H9 (cell line): ENCODE data around the gene CEP83. TPM values are rescaled to one million over a fixed set of nuclear protein-coding genes. Genes with fewer than 3 reads are reported as not detected.

ENCODE experiments used
- DNase-seq: peaks from one replicate; pipeline ENCODE4 v3.0.0-alpha.2; 2017
- H2AFZ ChIP-seq: one replicate; pipeline ENCODE4 v1.6.1; 2013; ENCODE audit warnings: mild to moderate bottlenecking, low read length, control low read depth, moderate library complexity
- H2AK5ac ChIP-seq: 2 replicates; pipeline ENCODE4 v1.6.1; 2013; ENCODE audit warnings: low read length, control low read depth, mixed read lengths; ENCODE audit not compliant: insufficient read length
- H2BK120ac ChIP-seq: one replicate; pipeline ENCODE4 v1.6.1; 2013; ENCODE audit warnings: low read depth, mild to moderate bottlenecking, low read length, control low read depth, inconsistent platforms; ENCODE audit not compliant: poor library complexity, severe bottlenecking
- H2BK12ac ChIP-seq: 2 replicates; pipeline ENCODE4 v1.6.1; 2013; ENCODE audit warnings: low read length, control low read depth, mixed read lengths, low read depth; ENCODE audit not compliant: insufficient read length
- H2BK15ac ChIP-seq: 2 replicates; pipeline ENCODE4 v1.6.1; 2013; ENCODE audit warnings: low read depth, low read length, control low read depth
- H2BK20ac ChIP-seq: one replicate; pipeline ENCODE4 v1.6.1; 2013; ENCODE audit warnings: low read depth, mild to moderate bottlenecking, low read length, control low read depth, inconsistent platforms; ENCODE audit not compliant: poor library complexity, severe bottlenecking
- H2BK5ac ChIP-seq: 2 replicates; pipeline ENCODE4 v1.6.1; 2013; ENCODE audit warnings: low read length, control low read depth, mixed read lengths; ENCODE audit not compliant: insufficient read length
- H3K14ac ChIP-seq: 2 replicates; pipeline ENCODE4 v1.6.1; 2013; ENCODE audit warnings: low read length, control low read depth; ENCODE audit not compliant: insufficient read depth
- H3K18ac ChIP-seq: 2 replicates; pipeline ENCODE4 v1.6.1; 2013; ENCODE audit warnings: low read depth, mild to moderate bottlenecking, mixed read lengths, low read length, control low read depth; ENCODE audit not compliant: insufficient read length
- H3K23ac ChIP-seq: 2 replicates; pipeline ENCODE4 v1.6.1; 2013; ENCODE audit warnings: low read length, control low read depth, mixed read lengths, low read depth; ENCODE audit not compliant: insufficient read length
- H3K23me2 ChIP-seq: 2 replicates; pipeline ENCODE4 v1.6.1; 2013; ENCODE audit warnings: low read depth, mild to moderate bottlenecking, mixed read lengths, low read length, control low read depth; ENCODE audit not compliant: insufficient read length, poor library complexity, severe bottlenecking
- H3K27ac ChIP-seq: 2 replicates; pipeline ENCODE4 v1.5.1; 2013; ENCODE audit warnings: low read length, control low read depth, mixed read lengths, low read depth; ENCODE audit not compliant: insufficient read length
- H3K27me3 ChIP-seq: 2 replicates; pipeline ENCODE4 v1.6.1; 2013; ENCODE audit warnings: low read length, control low read depth, inconsistent platforms; ENCODE audit not compliant: insufficient read depth
- H3K4ac ChIP-seq: 2 replicates; pipeline ENCODE4 v1.6.1; 2013; ENCODE audit warnings: low read depth, mild to moderate bottlenecking, control low read depth, inconsistent platforms, low read length, moderate library complexity
- H3K4me1 ChIP-seq: 2 replicates; pipeline ENCODE4 v1.6.1; 2013; ENCODE audit warnings: low read length, control low read depth, inconsistent platforms; ENCODE audit not compliant: insufficient read depth
- H3K4me2 ChIP-seq: 2 replicates; pipeline ENCODE4 v1.6.1; 2013; ENCODE audit warnings: low read length, control low read depth, mixed read lengths; ENCODE audit not compliant: insufficient read length, insufficient read depth
- H3K56ac ChIP-seq: 2 replicates; pipeline ENCODE4 v1.6.1; 2013; ENCODE audit warnings: low read depth, mild to moderate bottlenecking, mixed read lengths, low read length, control low read depth; ENCODE audit not compliant: insufficient read length
- H3K79me1 ChIP-seq: 2 replicates; pipeline ENCODE4 v1.6.1; 2013; ENCODE audit warnings: low read depth, mild to moderate bottlenecking, moderate library complexity, low read length, control low read depth, inconsistent platforms; ENCODE audit not compliant: insufficient read depth, poor library complexity, severe bottlenecking
- H3K79me2 ChIP-seq: 2 replicates; pipeline ENCODE4 v1.6.1; 2013; ENCODE audit warnings: low read length, control low read depth, inconsistent platforms; ENCODE audit not compliant: insufficient read depth
- H3K9ac ChIP-seq: 2 replicates; pipeline ENCODE4 v1.6.1; 2013; ENCODE audit warnings: low read length, control low read depth, mixed read lengths; ENCODE audit not compliant: insufficient read length; ENCODE audit errors: extremely low read depth
- H3K9me3 ChIP-seq: one replicate; pipeline ENCODE4 v1.6.1; 2013; ENCODE audit warnings: low read depth, low read length, inconsistent platforms; ENCODE audit not compliant: control insufficient read depth
- H3T11ph ChIP-seq: one replicate; pipeline ENCODE4 v1.6.1; 2013; ENCODE audit warnings: mild to moderate bottlenecking, low read length, control low read depth, inconsistent platforms
- H4K20me1 ChIP-seq: one replicate; pipeline ENCODE4 v1.6.1; 2013; ENCODE audit not compliant: control insufficient read depth, insufficient read length, insufficient read depth
- H4K5ac ChIP-seq: 2 replicates; pipeline ENCODE4 v1.6.1; 2013; ENCODE audit warnings: low read depth, mild to moderate bottlenecking, mixed read lengths, low read length, control low read depth; ENCODE audit not compliant: insufficient read length
- H4K8ac ChIP-seq: replicated peaks from 2 replicates; pipeline ENCODE4 v1.6.1; 2013; ENCODE audit warnings: low read length, control low read depth, mixed read lengths, low read depth; ENCODE audit not compliant: insufficient read length
- H4K91ac ChIP-seq: 2 replicates; pipeline ENCODE4 v1.6.1; 2013; ENCODE audit warnings: low read depth, mild to moderate bottlenecking, moderate library complexity, mixed read lengths, low read length, control low read depth; ENCODE audit not compliant: insufficient read length
- H3K27ac Mint-ChIP-seq, 3 experiments: 2 replicates in 2 of 3; 3 replicates in 1 of 3; pipeline ENCODE4 v1.8.0; 2020 to 2021; ENCODE audit warnings: mixed read lengths in 3 of 3, mild to moderate bottlenecking in 1 of 3, moderate library complexity in 1 of 3
- H3K27me3 Mint-ChIP-seq: 2 replicates; pipeline ENCODE4 v1.8.0; 2021; ENCODE audit warnings: low read depth, mild to moderate bottlenecking, moderate library complexity, mixed read lengths
- H3K36me3 Mint-ChIP-seq, 3 experiments: 2 replicates in 2 of 3; 3 replicates in 1 of 3; pipeline ENCODE4 v1.8.0; 2020 to 2021; ENCODE audit warnings: low read depth in 3 of 3, mixed read lengths in 3 of 3; ENCODE audit not compliant: insufficient read depth in 1 of 3
- H3K4me1 Mint-ChIP-seq, 2 experiments: 2 replicates each; pipeline ENCODE4 v1.8.0; 2020; ENCODE audit warnings: mixed read lengths in 2 of 2
- H3K4me3 Mint-ChIP-seq, 2 experiments: 2 replicates in 1 of 2; 3 replicates in 1 of 2; pipeline ENCODE4 v1.8.0; 2020 to 2021; ENCODE audit warnings: mild to moderate bottlenecking in 2 of 2, mixed read lengths in 2 of 2, moderate library complexity in 1 of 2
- H3K9me3 Mint-ChIP-seq, 2 experiments: 2 replicates in 1 of 2; 3 replicates in 1 of 2; pipeline ENCODE4 v1.8.0; 2020; ENCODE audit warnings: mild to moderate bottlenecking in 2 of 2, mixed read lengths in 2 of 2, moderate library complexity in 1 of 2
- CTCF ChIP-seq: fragments of 200-600 bp; sonication (generic); conservative IDR thresholded peaks from 3 replicates; pipeline ENCODE4 v1.8.0; 2021; ENCODE audit warnings: antibody characterized with exemption, mild to moderate bottlenecking
- WGBS: extraction: QIAGEN DNeasy Blood & Tissue Kit; methylation state at CpG from one replicate; pipeline ENCODE4 v1.1.7; 2013; ENCODE audit warnings: missing lambda C conversion rate, low lambda C conversion rate, mixed read lengths; ENCODE audit not compliant: insufficient read length; ENCODE audit errors: extremely low coverage; 5-methylcytosine and 5-hydroxymethylcytosine counted together
- total RNA-seq: library from RNA; stranded (reverse); gene quantifications from 2 replicates; pipeline ENCODE4 v1.2.1, GENCODE V29; 2021

CEP83 gene
- total RNA-seq, 1 experiment from 2014 or later, result 26.5 TPM

DNA sequence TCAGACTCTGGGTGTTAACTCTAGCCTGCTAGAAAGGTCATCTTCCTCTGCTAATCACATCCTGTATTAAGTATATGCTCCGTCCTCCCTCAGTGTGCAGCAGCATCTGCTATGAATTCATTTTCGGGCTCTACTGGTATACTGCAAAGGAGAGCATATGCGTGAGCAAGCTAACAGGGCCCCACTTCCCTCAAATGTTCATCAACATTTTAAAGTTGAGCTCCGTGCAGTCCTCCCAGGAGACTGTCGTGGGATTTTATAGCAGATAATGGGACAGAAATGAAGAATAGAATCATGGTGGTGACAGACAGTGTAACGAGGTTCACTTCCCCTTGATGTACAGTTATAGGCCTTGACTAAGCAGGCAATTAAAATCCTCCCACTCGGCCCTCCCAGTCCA lies 179.6 kb downstream of the CEP83 start:
- no peak overlapping the region for H4K8ac ChIP-seq

More for the DNA sequence above, 179.6 kb downstream of the CEP83 start:
- no peak for TF ChIP-seq CTCF
- Histone ChIP-seq H3K4me2 (no peak overlapping the region), H4K91ac (no peak overlapping the region), H3K4ac (no peak overlapping the region), H2BK12ac (no peak overlapping the region), H2BK20ac (no peak overlapping the region), H3K9ac (no peak overlapping the region), H3K27me3 (no peaks in the 10 kb centered on the region), H2AK5ac (no peak overlapping the region), H4K5ac (no peak overlapping the region), H3K56ac (no peak overlapping the region), H2BK15ac (no peak overlapping the region), H3K27ac (no peak overlapping the region), H3T11ph (no peak overlapping the region), H3K79me1 (no peaks in the 10 kb centered on the region), H2AFZ (no peak overlapping the region), H3K4me1 (no peaks in the 10 kb centered on the region), H2BK5ac (no peak overlapping the region), H3K23me2 (no peaks in the 10 kb centered on the region), H4K20me1 (no peaks in the 10 kb centered on the region), H3K79me2 (no peaks in the 10 kb centered on the region), H3K18ac (no peak overlapping the region), H3K23ac (no peak overlapping the region), H3K9me3 (no peaks in the 10 kb centered on the region), H2BK120ac (no peak overlapping the region), H3K14ac (no peak overlapping the region)
- DNase-seq, result no peak
- no peak overlapping the region for H3K4me3 Mint-ChIP-seq
- no peaks in the 10 kb centered on the region; a peak in 1 of 7 replicates for H3K36me3 Mint-ChIP-seq
- H3K4me1 Mint-ChIP-seq, result peaks cover 6 to 14% of the 10 kb centered on the region in 2 experiments
- H3K9me3 Mint-ChIP-seq, result no peaks in the 10 kb centered on the region
- no peaks in the 10 kb centered on the region; the same call in none of the 2 replicates for H3K27me3 Mint-ChIP-seq
- WGBS, result no CpG with 5 or more reads among the region's 7 CpGs
- H3K27ac Mint-ChIP-seq, result no peak overlapping the region
